WERI-Rb-1 (cell line): ENCODE results near the gene ZNF266.

Experiments
- DNase-seq: peaks from one replicate; pipeline ENCODE4 v3.0.0-alpha.2; 2020
- H3K27ac ChIP-seq: fragments of 250-450 bp; sonication (Bioruptor Pico); 2 replicates; pipeline ENCODE4 v1.5.1; 2020; ENCODE audit warnings: mild to moderate bottlenecking, moderate library complexity
- H3K27me3 ChIP-seq: fragments of 250-450 bp; sonication (Bioruptor Pico); 2 replicates; pipeline ENCODE4 v1.5.1; 2021; ENCODE audit warnings: mild to moderate bottlenecking, low read depth, moderate library complexity; ENCODE audit not compliant: insufficient read depth, severe bottlenecking
- H3K36me3 ChIP-seq: fragments of 250-450 bp; sonication (Bioruptor Pico); 2 replicates; pipeline ENCODE4 v1.5.1; 2020; ENCODE audit warnings: mild to moderate bottlenecking, moderate library complexity
- H3K4me3 ChIP-seq: 2 replicates; pipeline ENCODE4 v1.5.1; 2011; ENCODE audit warnings: low read depth, mild to moderate bottlenecking, control low read depth, low read length
- H3K9me3 ChIP-seq: fragments of 250-450 bp; sonication (Bioruptor Pico); 2 replicates; pipeline ENCODE4 v1.5.1; 2021; ENCODE audit warnings: mild to moderate bottlenecking, moderate library complexity; ENCODE audit not compliant: severe bottlenecking
- TF ChIP-seq, protein P1 (sequence below): IDR thresholded peaks from 2 replicates; pipeline ENCODE4 v1.5.1; 2011; ENCODE audit warnings: low read depth, mild to moderate bottlenecking, control low read depth, inconsistent platforms, low read length

ZNF266 gene

DNA sequence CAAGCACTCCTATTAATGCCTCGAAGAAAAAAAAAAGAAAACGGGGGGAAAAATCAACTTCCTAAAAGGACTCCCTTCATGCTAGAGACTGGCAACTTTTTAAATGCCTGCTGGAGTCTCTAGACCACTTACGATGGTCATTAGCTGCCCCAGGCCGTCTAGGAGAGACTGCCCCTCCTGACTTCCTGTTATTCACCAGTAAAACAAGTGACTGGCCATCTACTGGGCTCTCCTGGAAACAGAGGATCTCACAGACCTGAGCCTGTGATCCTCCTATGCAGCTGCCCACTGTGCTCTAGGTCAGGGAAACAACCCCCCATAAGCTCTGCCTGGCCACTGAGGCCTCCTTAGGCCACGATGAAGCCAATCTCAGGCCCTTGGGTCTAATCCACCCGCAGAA, 7.4 kb downstream of the ZNF266 start:
- H3K9me3 ChIP-seq = no peaks in the 10 kb centered on the region
- H3K4me3 ChIP-seq = no peak overlapping the region
- no peak for DNase-seq
- no peak overlapping the region for H3K27ac ChIP-seq
- TF ChIP-seq, protein P1, sequence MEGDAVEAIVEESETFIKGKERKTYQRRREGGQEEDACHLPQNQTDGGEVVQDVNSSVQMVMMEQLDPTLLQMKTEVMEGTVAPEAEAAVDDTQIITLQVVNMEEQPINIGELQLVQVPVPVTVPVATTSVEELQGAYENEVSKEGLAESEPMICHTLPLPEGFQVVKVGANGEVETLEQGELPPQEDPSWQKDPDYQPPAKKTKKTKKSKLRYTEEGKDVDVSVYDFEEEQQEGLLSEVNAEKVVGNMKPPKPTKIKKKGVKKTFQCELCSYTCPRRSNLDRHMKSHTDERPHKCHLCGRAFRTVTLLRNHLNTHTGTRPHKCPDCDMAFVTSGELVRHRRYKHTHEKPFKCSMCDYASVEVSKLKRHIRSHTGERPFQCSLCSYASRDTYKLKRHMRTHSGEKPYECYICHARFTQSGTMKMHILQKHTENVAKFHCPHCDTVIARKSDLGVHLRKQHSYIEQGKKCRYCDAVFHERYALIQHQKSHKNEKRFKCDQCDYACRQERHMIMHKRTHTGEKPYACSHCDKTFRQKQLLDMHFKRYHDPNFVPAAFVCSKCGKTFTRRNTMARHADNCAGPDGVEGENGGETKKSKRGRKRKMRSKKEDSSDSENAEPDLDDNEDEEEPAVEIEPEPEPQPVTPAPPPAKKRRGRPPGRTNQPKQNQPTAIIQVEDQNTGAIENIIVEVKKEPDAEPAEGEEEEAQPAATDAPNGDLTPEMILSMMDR = no peak
- no peaks in the 10 kb centered on the region for H3K27me3 ChIP-seq
- peaks cover 53% of the 10 kb centered on the region for H3K36me3 ChIP-seq

DNA sequence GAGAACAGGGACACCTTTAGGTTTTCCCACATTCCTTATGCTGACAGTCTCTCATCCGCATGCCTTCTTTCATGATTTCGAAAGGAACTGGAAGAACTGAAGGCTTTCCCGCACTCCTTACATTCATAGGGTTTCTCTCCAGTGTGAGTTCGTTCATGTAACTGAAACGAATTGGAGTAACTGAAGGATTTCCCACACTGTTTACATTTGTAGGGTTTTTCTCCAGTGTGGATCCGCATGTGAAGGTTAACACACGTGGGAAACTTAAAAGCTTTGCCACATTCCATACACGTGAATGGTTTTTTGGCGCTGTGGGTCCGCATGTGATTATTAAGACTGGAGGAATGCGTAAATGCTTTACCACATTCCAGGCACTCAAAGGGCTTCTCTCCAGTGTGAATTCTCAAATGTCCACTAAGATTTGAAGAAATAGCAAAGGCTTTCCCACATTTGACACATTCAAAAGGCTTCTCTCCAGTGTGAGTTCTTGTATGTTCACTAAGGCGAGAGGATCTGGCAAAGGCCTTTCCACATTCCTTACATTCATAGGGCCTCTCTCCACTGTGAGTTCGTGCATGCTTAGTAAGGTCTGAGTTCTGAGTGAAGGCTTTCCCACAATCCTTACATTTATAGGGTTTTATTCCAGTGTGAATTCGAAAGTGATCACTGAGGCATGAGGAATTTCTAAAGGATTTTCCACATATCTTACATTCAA, 22.0 kb downstream of the ZNF266 start:
- Histone ChIP-seq H3K36me3 (peaks cover 63% of the 10 kb centered on the region), H3K4me3 (no peak overlapping the region), H3K27ac (no peak overlapping the region), H3K9me3 (peaks cover 24% of the 10 kb centered on the region), H3K27me3 (no peaks in the 10 kb centered on the region)
- TF ChIP-seq, protein P1 = no peak
- no peak for DNase-seq

DNA sequence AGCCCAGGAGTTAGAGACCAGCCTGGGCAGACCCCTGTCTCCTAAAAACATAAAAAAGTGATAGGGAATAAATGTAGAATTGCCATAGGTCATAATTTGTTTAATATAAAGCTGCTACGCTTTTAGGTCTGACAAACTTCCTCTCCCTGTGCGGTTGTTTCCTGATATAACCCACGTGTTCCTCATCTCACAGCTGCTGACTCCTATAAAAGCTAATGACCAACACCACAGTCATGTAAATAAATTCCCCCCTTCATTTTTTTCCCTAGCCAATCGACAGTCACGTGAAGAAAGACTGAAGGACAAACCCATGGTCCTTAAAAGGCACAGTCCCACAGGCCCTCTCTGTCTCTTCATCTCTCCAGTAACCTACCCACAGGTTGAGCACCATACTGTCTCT, 27.5 kb downstream of the ZNF266 start:
- Histone ChIP-seq H3K27me3 (no peaks in the 10 kb centered on the region), H3K27ac (peak overlapping the region; percentile 79), H3K9me3 (peaks cover 10% of the 10 kb centered on the region), H3K36me3 (peaks cover 15% of the 10 kb centered on the region), H3K4me3 (peak overlapping the region; percentile 96)
- DNase-seq = no peak
- TF ChIP-seq, protein P1 = no peak

DNA sequence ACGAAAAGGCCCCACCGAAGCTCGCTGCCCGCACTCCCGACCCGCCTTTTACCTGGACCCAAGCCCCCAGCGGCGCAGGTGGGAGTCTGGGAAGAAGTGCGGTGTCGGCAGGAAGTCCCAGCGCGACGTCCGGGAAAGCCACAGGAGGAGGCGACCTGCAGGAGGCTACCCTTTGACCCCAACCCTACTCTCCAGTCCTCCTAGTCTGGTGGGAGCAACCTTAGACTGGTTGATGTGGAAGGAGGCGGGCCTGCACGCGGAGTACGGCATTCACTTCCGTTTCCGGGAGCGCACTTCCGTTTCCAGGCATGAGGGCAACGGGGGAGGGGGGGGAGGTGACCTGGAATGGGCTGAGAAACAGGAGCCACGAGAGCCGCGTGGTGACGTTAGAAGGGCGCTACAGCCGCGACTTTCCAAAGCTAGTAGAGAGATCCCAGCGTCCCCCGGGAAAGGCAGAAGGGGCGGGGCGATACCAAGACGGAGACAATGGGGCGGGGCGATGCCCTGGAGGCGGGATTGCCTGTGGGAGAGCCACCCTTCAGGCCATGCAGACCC, 28.5 kb downstream of the ZNF266 start:
- Histone ChIP-seq H3K36me3 (peaks cover 6% of the 10 kb centered on the region), H3K4me3 (peak overlapping the region; percentile 96), H3K9me3 (peaks cover 2% of the 10 kb centered on the region), H3K27me3 (no peaks in the 10 kb centered on the region), H3K27ac (peak overlapping the region; percentile 79)
- peak; percentile 97 for DNase-seq
- TF ChIP-seq, protein P1 = no peak

DNA sequence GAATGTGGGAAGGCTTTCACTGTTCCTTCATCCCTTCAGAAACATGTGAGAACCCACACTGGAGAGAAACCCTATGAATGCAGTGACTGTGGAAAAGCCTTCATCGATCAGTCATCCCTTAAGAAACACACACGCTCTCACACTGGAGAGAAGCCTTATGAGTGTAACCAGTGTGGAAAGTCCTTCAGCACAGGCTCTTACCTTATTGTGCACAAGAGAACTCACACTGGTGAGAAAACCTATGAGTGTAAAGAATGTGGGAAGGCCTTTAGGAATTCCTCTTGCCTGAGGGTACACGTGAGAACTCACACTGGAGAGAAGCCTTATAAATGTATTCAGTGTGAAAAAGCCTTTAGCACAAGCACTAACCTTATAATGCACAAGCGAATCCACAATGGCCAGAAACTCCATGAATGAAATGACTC, 54.0 kb downstream of the ZNF266 start:
- Histone ChIP-seq H3K27me3 (no peaks in the 10 kb centered on the region), H3K36me3 (peaks cover 98% of the 10 kb centered on the region)

More for the DNA sequence above, 54.0 kb downstream of the ZNF266 start:
- TF ChIP-seq, protein P1 = no peak
- Histone ChIP-seq H3K27ac (no peak overlapping the region), H3K4me3 (no peak overlapping the region), H3K9me3 (peaks cover 41% of the 10 kb centered on the region)
- DNase-seq = no peak
